ENCODE measurements around the gene MMP11.

The MMP11 gene

GRCh38 chr22:23825246-23825905, 52.7 kb downstream of the MMP11 start:
- Histone ChIP-seq H3K36me3 (ENCODE audit: control insufficient read depth in 1 of 2, insufficient read depth in 2 of 2, low read length in 2 of 2) (peaks cover 58 to 87% of the 10 kb centered on the region in 2 donors), H3K4me3 (ENCODE audit: low read depth in 1 of 2, low read length in 2 of 2) (no peak overlapping the region), H3K27me3 (ENCODE audit: low read depth, low read length) (no peaks in the 10 kb centered on the region), H3K9me3 (ENCODE audit: control insufficient read depth in 1 of 2, low read length in 2 of 2) (no peaks in the 10 kb centered on the region), H3K4me1 (ENCODE audit: control insufficient read depth in 1 of 2, insufficient read depth in 2 of 2, low read length in 2 of 2) (no peaks in the 10 kb centered on the region), H3K27ac (ENCODE audit: low read length) (no peak overlapping the region)

- H3K9me3 ChIP-seq (ENCODE audit: control insufficient read depth in 1 of 2, low read length in 2 of 2), result no peaks in the 10 kb centered on the region
- no peak overlapping the region for H3K27ac ChIP-seq (ENCODE audit: low read length)
- peaks cover 49 to 76% of the 10 kb centered on the region in 2 donors for H3K36me3 ChIP-seq (ENCODE audit: control insufficient read depth in 1 of 2, insufficient read depth in 2 of 2, low read length in 2 of 2)
- no peaks in the 10 kb centered on the region for H3K27me3 ChIP-seq (ENCODE audit: low read depth, low read length)
- H3K4me3 ChIP-seq (ENCODE audit: low read depth in 1 of 2, low read length in 2 of 2), result no peak overlapping the region
- no peaks in the 10 kb centered on the region for H3K4me1 ChIP-seq (ENCODE audit: control insufficient read depth in 1 of 2, insufficient read depth in 2 of 2, low read length in 2 of 2)
Measured at GRCh38 chr22:23826510-23827350, 54.1 kb downstream of the MMP11 start.

DNA sequence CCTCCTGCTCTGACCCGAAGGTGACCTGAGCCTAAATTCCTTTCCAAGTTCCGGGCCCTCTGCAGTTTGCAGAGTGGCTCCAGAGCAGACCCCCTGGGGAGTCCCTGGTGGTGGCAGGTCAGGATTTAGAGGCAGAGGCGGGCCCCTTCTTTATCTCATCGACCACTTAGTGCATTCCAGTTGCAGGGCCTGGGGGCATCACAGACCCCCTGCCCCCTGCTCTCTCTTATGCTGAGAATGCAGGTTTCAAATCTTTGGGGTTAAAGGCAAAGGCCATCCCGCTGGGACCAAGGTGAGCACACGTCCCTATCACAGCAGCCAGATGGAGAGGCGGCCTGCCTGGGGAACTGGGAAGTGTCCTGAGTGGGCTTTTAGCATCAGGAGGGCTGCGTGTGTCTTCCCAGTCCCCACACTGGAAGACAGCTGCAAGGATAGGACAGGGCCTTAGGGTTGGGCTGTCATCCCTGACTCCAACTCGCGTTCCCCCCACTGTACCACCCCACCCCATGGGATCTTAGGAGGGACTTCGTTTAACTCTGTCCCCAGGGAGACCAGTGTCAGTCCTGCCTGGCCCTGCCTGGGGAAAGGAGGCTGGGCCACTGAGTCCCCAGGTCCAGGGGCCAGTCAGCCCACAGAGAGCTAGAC, 54.8 kb downstream of the MMP11 start:
- H3K27ac ChIP-seq (ENCODE audit: low read length), result no peak overlapping the region
- no peaks in the 10 kb centered on the region for H3K9me3 ChIP-seq (ENCODE audit: control insufficient read depth in 1 of 2, low read length in 2 of 2)
- no peak overlapping the region for H3K4me3 ChIP-seq (ENCODE audit: low read depth in 1 of 2, low read length in 2 of 2)
- no peaks in the 10 kb centered on the region for H3K4me1 ChIP-seq (ENCODE audit: control insufficient read depth in 1 of 2, insufficient read depth in 2 of 2, low read length in 2 of 2)
- peaks cover 43 to 71% of the 10 kb centered on the region in 2 donors for H3K36me3 ChIP-seq (ENCODE audit: control insufficient read depth in 1 of 2, insufficient read depth in 2 of 2, low read length in 2 of 2)
- no peaks in the 10 kb centered on the region for H3K27me3 ChIP-seq (ENCODE audit: low read depth, low read length)

GRCh38 chr22:23828800-23829680, 56.4 kb downstream of the MMP11 start:
- peaks cover 43 to 76% of the 10 kb centered on the region in 2 donors for H3K36me3 ChIP-seq (ENCODE audit: control insufficient read depth in 1 of 2, insufficient read depth in 2 of 2, low read length in 2 of 2)
- no peak overlapping the region for H3K4me3 ChIP-seq (ENCODE audit: low read depth in 1 of 2, low read length in 2 of 2)
- no peaks in the 10 kb centered on the region for H3K9me3 ChIP-seq (ENCODE audit: control insufficient read depth in 1 of 2, low read length in 2 of 2)
- H3K27ac ChIP-seq (ENCODE audit: low read length), result no peak overlapping the region
- no peaks in the 10 kb centered on the region for H3K27me3 ChIP-seq (ENCODE audit: low read depth, low read length)
- H3K4me1 ChIP-seq (ENCODE audit: control insufficient read depth in 1 of 2, insufficient read depth in 2 of 2, low read length in 2 of 2), result no peaks in the 10 kb centered on the region

DNA sequence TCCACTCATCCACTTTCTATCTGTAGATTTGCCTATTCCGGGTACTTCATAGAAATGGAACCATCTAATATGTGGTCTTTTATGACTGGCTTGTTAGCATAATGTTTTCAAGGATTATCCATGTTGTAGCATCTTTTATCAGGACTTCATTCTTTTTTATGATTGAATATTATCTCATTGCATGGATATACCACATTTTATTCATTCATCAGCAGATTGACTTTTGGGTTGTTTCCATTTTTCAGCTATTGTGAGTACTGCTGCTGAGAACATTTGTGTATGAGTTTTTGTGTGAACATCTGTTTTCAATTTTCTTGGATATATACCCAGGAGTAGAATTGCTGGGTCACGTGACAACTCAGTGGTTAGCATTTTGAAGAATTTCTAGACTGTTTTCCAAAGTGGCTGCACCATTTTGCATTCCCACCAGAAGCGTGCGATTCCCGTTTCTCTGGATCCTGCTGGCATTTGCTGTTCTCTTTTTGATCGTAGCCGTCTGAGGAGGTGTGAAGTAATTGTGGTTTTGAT, 57.3 kb downstream of the MMP11 start:
- Histone ChIP-seq H3K9me3 (ENCODE audit: control insufficient read depth in 1 of 2, low read length in 2 of 2) (no peaks in the 10 kb centered on the region), H3K27ac (ENCODE audit: low read length) (no peak overlapping the region), H3K4me1 (ENCODE audit: control insufficient read depth in 1 of 2, insufficient read depth in 2 of 2, low read length in 2 of 2) (no peaks in the 10 kb centered on the region), H3K36me3 (ENCODE audit: control insufficient read depth in 1 of 2, insufficient read depth in 2 of 2, low read length in 2 of 2) (peaks cover 42 to 73% of the 10 kb centered on the region in 2 donors), H3K4me3 (ENCODE audit: low read depth in 1 of 2, low read length in 2 of 2) (no peak overlapping the region), H3K27me3 (ENCODE audit: low read depth, low read length) (no peaks in the 10 kb centered on the region)

GRCh38 chr22:23831261-23831660, 58.6 kb downstream of the MMP11 start:
- Histone ChIP-seq H3K27me3 (ENCODE audit: low read depth, low read length) (no peaks in the 10 kb centered on the region), H3K4me3 (ENCODE audit: low read depth in 1 of 2, low read length in 2 of 2) (no peak overlapping the region), H3K9me3 (ENCODE audit: control insufficient read depth in 1 of 2, low read length in 2 of 2) (no peaks in the 10 kb centered on the region), H3K4me1 (ENCODE audit: control insufficient read depth in 1 of 2, insufficient read depth in 2 of 2, low read length in 2 of 2) (no peaks in the 10 kb centered on the region), H3K36me3 (ENCODE audit: control insufficient read depth in 1 of 2, insufficient read depth in 2 of 2, low read length in 2 of 2) (peaks cover 38 to 73% of the 10 kb centered on the region in 2 donors), H3K27ac (ENCODE audit: low read length) (no peak overlapping the region)

- no peak overlapping the region for H3K27ac ChIP-seq (ENCODE audit: low read length)
- H3K36me3 ChIP-seq (ENCODE audit: control insufficient read depth in 1 of 2, insufficient read depth in 2 of 2, low read length in 2 of 2), result peaks cover 38 to 69% of the 10 kb centered on the region in 2 donors
- no peaks in the 10 kb centered on the region for H3K4me1 ChIP-seq (ENCODE audit: control insufficient read depth in 1 of 2, insufficient read depth in 2 of 2, low read length in 2 of 2)
- no peaks in the 10 kb centered on the region for H3K27me3 ChIP-seq (ENCODE audit: low read depth, low read length)
- no peak overlapping the region for H3K4me3 ChIP-seq (ENCODE audit: low read depth in 1 of 2, low read length in 2 of 2)
- H3K9me3 ChIP-seq (ENCODE audit: control insufficient read depth in 1 of 2, low read length in 2 of 2), result no peaks in the 10 kb centered on the region
Measured at GRCh38 chr22:23831781-23832180, 59.1 kb downstream of the MMP11 start.

DNA sequence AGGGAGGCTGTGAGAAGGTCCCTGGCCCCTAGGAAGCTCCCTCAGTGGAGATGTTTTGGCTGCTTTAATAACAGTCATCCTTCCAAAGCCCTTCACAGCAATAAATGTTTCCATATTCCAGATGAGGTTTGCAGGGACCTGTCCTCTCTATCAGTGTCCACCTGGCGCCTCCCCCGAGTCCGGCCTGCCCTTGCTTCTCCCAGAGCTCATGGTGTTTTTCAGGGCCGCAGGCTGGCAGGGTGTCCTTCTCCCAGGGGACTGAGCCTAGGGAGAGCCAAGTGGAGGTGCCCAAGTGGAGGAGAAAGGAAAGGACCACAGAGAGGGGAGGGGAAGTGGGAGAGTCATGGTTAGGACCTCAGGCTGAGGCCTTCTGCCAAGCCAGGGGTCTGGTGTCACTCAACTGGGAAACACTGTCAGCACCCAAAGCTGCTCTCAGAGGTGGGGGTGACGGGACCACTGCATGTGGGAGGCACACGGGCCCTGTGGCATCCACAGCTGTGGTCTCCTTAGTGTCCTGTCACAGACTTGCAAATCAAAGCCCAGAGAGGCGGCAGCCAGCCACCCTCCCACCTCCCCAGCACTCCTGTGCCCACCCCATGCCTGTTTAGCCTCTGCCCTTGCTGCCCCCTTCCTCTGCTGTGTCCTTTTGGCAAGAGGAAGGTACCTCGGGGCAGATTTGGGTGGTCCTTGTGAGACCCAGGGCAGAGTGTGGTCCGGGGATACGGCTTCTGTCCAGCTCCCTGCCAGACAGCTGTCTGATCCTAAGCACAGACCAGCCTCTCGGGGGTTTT, 59.8 kb downstream of the MMP11 start:
- H3K4me3 ChIP-seq (ENCODE audit: low read depth in 1 of 2, low read length in 2 of 2), result no peak overlapping the region
- no peaks in the 10 kb centered on the region for H3K27me3 ChIP-seq (ENCODE audit: low read depth, low read length)
- H3K9me3 ChIP-seq (ENCODE audit: control insufficient read depth in 1 of 2, low read length in 2 of 2), result no peaks in the 10 kb centered on the region
- H3K4me1 ChIP-seq (ENCODE audit: control insufficient read depth in 1 of 2, insufficient read depth in 2 of 2, low read length in 2 of 2), result no peaks in the 10 kb centered on the region
- H3K27ac ChIP-seq (ENCODE audit: low read length), result no peak overlapping the region
- peaks cover 38 to 63% of the 10 kb centered on the region in 2 donors for H3K36me3 ChIP-seq (ENCODE audit: control insufficient read depth in 1 of 2, insufficient read depth in 2 of 2, low read length in 2 of 2)

DNA sequence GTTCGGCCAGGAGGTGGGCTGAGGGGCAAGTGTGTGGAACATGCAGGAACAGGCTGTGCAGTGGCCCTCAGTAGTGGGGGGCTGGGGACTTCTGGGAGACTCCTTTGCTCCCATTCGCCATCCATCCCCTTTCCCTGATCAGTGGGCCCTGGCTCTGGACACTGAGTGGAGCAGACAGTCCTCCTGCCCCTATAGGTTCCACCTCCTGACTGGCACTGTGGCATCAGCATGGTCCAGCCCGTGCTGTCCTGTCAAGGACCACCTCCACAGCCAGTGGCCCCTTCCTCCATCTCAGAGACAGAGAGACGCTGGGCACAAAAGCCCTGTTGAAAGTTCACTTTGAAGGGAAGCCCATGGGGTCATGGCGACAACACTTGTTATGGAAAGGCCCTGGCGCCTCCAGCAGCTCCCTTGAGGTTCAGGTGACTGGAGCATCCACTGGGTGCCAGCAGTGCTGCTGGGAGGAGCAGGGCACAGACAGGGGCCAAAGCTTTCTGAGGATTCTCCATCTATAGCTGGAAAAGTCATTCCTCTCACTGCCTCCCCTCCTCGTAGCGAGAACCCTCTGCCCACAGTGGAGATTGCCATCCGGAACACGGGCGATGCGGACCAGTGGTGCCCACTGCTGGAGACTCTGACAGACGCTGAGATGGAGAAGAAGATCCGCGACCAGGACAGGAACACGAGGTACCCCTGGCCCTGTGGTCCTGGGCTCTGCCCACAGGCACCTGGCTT, 60.5 kb downstream of the MMP11 start:
- Histone ChIP-seq H3K4me3 (ENCODE audit: low read depth in 1 of 2, low read length in 2 of 2) (no peak overlapping the region), H3K27ac (ENCODE audit: low read length) (no peak overlapping the region), H3K9me3 (ENCODE audit: control insufficient read depth in 1 of 2, low read length in 2 of 2) (no peaks in the 10 kb centered on the region), H3K27me3 (ENCODE audit: low read depth, low read length) (no peaks in the 10 kb centered on the region), H3K4me1 (ENCODE audit: control insufficient read depth in 1 of 2, insufficient read depth in 2 of 2, low read length in 2 of 2) (peaks cover 0 to 2% of the 10 kb centered on the region in 2 donors), H3K36me3 (ENCODE audit: control insufficient read depth in 1 of 2, insufficient read depth in 2 of 2, low read length in 2 of 2) (peaks cover 38 to 58% of the 10 kb centered on the region in 2 donors)
